GM12864 (cell line): ENCODE data around the gene FOXD3.
A peak's percentile ranks its signal among the peaks of the same experiment; 100 is the strongest.

Experiments
- DNase-seq: peaks from one replicate; pipeline ENCODE4 v3.0.0-alpha.2; 2011; ENCODE audit warnings: low read depth
- H3K4me3 ChIP-seq: 2 replicates; pipeline ENCODE4 v1.5.1; 2011; ENCODE audit warnings: mild to moderate bottlenecking, low read depth, low read length, control low read depth
- TF ChIP-seq, protein P1 (sequence below): IDR thresholded peaks from 2 replicates; pipeline ENCODE4 v1.5.1; 2011; ENCODE audit warnings: low read depth, mild to moderate bottlenecking, moderate library complexity, low read length, control low read depth, inconsistent platforms; ENCODE audit errors: missing control alignments

The FOXD3 gene

DNA sequence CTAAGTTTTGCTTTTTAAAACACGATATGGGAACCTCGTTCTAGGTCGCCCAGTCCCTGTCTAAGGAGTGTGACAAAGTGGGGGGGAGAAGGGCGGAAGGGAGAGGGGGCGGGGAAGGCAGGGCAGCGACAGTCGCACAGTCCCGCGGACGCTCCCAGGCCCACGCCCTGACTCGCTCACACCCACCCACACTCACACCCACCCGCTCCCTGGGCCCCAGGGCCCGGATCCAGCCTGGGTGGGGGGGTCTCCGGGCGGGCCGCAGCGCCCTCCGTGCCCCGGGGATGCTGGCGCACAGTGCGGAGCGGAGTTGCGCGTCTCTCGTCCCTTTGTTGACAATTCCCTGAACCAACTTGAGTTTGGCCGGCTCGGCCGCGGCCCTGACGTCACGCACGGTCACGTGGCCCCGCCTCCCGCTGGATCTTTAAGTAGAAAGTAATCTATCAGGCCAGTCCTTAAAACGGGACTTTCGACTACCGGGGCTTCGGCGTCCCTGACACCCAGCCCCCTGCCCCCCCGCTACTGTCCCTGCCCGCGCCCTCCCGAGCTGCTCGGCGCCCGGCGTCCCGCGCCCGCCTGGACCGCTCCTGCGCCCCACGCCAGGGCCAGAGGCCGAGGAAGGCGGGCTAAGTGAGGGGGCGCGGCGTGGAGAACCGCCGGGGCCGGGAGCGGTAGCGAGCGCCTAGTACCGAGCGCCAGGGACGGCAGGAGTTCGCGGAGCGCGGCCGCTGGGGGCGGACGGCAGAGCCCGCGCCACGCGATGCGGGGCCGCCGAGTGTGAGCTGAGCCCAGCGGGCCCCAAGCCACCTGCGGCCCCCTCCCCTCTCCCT lies at the start of gene FOXD3:
Gene FOXD3, plus strand, starts transcription at position 454 of the 830 bp plus-strand sequence. CDS start 492 bp downstream, outside the sequence.
- TF ChIP-seq, protein P1, sequence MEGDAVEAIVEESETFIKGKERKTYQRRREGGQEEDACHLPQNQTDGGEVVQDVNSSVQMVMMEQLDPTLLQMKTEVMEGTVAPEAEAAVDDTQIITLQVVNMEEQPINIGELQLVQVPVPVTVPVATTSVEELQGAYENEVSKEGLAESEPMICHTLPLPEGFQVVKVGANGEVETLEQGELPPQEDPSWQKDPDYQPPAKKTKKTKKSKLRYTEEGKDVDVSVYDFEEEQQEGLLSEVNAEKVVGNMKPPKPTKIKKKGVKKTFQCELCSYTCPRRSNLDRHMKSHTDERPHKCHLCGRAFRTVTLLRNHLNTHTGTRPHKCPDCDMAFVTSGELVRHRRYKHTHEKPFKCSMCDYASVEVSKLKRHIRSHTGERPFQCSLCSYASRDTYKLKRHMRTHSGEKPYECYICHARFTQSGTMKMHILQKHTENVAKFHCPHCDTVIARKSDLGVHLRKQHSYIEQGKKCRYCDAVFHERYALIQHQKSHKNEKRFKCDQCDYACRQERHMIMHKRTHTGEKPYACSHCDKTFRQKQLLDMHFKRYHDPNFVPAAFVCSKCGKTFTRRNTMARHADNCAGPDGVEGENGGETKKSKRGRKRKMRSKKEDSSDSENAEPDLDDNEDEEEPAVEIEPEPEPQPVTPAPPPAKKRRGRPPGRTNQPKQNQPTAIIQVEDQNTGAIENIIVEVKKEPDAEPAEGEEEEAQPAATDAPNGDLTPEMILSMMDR = no peak
- peak within 1 kb of the TSS; percentile 76 for H3K4me3 ChIP-seq
- peak; percentile 21 for DNase-seq

DNA sequence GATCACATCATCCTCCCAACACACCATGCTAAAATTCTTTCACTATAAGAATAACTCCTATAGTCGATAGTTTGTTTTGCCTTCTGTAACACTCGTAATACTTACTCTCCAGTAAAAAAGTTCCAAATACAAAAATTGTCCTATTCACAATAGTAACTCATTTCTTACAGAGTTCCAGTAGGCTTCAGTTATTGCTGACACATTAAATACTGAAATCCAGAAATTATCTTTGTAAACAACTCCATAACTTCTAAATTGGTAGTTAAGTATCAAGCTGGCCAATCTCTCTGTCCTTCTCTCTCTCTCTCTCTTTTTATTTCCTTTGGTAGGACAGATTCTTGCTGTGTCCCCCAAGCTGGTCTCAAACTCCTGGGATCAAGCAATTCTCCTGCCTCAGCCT lies 49.6 kb upstream of the FOXD3 start:
- TF ChIP-seq, protein P1 = no peak
- H3K4me3 ChIP-seq = no peak overlapping the region
- no peak for DNase-seq

DNA sequence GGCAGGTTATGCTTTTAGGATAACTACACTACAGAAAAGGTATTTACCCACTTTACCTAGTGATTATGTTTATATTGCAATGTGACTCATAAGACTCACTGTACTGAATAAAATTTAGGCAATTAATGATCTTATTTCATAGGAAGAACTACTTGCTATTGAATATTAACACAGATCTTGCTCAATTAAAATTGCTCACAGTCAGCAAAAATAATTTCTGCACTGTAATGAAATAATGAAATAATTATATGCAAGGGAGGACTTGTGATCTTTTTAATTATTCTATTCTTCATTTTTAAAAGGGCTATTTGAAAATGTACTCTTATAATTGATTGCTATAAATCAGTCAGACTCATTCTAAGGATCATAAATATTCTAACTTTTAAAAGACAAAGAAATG lies 48.0 kb upstream of the FOXD3 start:
- no peak overlapping the region for H3K4me3 ChIP-seq
- TF ChIP-seq, protein P1 = no peak
- no peak for DNase-seq

DNA sequence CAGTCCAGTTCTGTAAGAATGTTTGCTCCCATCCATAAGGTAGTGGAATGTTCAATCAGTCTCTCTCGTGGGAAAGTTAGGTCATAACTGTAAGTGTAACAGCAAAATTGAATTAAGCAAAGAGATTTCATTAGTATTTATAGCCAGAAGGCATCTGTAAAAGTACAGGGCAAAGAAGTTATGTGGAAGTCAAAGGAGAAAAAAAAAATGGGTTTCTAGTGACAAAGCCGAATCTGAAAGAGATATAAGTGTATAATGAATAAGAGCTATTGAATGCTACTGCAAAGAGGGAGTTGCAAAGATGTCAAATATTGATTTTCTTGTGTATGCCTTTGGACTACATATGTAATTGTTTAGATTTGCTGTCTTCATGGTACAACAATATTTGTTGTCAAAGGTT lies 47.4 kb upstream of the FOXD3 start:
- H3K4me3 ChIP-seq = no peak overlapping the region
- TF ChIP-seq, protein P1 = no peak
- no peak for DNase-seq

DNA sequence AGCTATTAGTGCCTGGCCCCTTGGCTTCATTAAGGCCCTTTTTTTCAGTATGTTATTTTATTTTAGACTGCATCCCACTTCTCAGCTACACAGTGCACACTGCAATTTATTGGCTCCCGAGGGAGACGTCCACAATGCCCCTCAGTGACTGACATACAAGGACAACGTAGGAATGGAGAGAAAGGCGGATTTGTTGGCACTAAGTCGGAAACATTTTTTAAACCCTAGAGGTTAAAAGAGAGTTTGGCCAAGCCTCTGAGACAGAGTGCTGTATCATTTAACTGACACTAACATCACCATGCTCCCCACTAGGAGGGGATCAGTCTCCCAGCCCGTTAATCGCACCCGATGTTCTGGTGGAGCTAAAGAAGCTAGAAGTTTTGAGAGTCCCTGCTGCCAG lies 45.7 kb upstream of the FOXD3 start:
- no peak overlapping the region for H3K4me3 ChIP-seq
- no peak for DNase-seq
- TF ChIP-seq, protein P1 = no peak

DNA sequence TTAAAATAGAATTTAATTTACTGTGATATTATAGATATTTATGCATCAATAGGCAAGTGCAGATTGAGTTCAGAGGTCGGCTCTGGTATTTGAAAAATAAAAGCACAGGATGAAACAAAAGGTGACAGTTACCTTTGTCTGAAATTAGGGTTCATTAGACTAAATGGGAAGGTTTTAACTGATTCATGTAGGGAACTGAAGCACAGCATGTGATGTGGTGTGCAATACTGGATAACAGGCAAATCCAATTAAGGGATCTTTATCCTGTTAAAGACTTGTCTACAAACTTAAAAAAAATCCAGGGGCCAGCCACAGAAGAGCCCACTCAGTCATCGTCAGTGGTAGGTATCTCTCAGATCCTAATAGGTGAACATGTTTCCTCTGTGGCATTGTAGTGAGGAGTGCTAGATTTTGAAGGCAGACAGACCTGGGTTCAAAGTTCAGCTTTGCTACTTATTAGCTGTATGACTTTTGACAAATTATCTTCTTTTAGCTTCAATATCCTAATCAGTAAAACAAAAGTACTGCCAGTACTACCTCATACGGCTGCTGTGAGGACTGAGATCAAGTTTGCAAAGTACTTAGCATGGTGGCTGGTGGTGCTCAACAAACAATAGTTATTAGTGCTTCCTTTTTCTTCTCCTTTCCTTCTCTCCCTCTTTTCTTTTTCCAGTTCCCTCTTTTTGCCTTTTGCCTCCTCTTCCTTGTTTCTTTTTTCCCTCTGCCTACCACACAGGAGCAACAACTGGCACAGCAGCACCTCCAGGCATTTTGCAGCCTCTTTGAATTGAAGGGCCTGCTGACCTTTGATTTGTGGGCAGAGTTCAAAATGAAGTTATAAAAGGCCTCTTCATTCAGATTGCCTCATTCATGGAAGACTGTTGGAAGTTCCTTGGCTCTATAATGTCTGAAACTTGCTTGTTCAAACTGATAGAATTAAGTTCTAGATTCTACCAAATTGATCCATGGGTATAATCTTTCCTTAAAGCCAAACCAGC lies 44.9 kb upstream of the FOXD3 start:
- DNase-seq = no peak
- TF ChIP-seq, protein P1 = no peak
- no peak overlapping the region for H3K4me3 ChIP-seq
